ENCODE data around the gene ING4. TPM values are rescaled to one million over a fixed set of nuclear protein-coding genes. Genes with fewer than 3 reads are reported as not detected.

The ING4 gene
- total RNA-seq, 4 donors from 2014 or later: 8.3 to 37.0 (median 26.9) TPM

GRCh38 chr12:6613015-6613775 is 49.7 kb downstream of the ING4 start:
- TF ChIP-seq POLR2A (IDR thresholded peaks at IDR 0.05): no peak
- no peak for TF ChIP-seq CTCF (IDR thresholded peaks at IDR 0.05)
- intact Hi-C loops (cut with DNase I): loop anchor here (10.0 kb wide), 1 partner anchor 52 kb away; the partner anchor contains the start of gene ING4
- WGBS, 2 donors: 3 to 19% methylated on average over 9 to 11 of the region's 17 CpGs
- Histone ChIP-seq H3K27ac (peak overlapping the region; percentile 81 to 97 (median 94)), H3K36me3 (no peaks in the 10 kb centered on the region), H3K9me3 (no peaks in the 10 kb centered on the region), H3K27me3 (no peaks in the 10 kb centered on the region), H3K4me1 (peaks cover 26 to 42% (median 30%) of the 10 kb centered on the region in 3 donors), H3K4me3 (peak overlapping the region in 3 of 4 donors; percentile 28 to 57 (median 31))
- DNase-seq: no peak

DNA sequence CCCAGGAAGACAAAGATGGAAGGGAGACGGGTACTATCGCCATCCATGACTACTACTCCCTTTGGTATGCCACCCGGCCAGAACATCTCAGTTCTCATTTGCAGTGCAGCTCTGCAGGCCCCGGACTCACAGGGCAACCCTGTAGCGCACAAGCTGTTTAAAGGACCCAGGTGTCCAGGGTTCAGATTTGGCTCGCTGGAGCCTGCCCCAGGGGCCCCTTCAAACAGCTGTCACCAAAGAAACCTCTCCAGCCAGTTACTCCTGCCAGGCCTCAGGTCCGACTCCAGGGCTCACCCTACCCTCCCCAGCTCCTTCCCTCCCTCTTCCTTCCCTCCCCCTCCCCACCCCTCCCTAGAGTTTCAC is 50.3 kb downstream of the ING4 start:
- peaks cover 31 to 48% (median 35%) of the 10 kb centered on the region in 3 donors for H3K4me1 ChIP-seq
- no peaks in the 10 kb centered on the region for H3K27me3 ChIP-seq
- intact Hi-C loops (cut with DNase I): loop anchor here (10.0 kb wide), 1 partner anchor 52 kb away; the partner anchor contains the start of gene ING4
- peak overlapping the region; percentile 81 to 97 (median 94) for H3K27ac ChIP-seq
- no peaks in the 10 kb centered on the region for H3K36me3 ChIP-seq
- WGBS, 2 donors: 22 to 25% methylated on average over 5 to 7 of the region's 7 CpGs
- H3K9me3 ChIP-seq: no peaks in the 10 kb centered on the region
- DNase-seq: no peak
- TF ChIP-seq CTCF (IDR thresholded peaks at IDR 0.05): no peak
- no peak for TF ChIP-seq POLR2A (IDR thresholded peaks at IDR 0.05)
- H3K4me3 ChIP-seq: peak overlapping the region in 3 of 4 donors; percentile 28 to 57 (median 31)

DNA sequence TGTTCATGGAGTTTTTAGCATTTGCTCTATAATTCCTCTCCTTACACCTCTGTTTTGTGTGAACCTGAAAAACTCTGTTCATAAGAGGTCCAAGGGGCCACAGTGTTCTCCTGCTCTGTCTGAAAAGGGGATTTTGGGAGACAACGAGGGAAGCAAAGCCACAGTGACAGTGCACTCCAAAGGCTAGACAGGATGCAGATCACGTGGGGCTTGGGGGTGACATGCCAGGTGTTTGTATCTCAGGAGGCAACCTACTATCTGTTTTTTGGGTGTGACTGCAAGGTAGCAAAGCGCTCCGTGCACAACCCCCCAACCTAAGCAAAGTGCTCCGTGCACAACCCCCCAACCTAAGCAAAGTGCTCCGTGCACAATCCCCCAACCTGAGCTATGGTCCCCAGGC is 50.7 kb downstream of the ING4 start:
- TF ChIP-seq CTCF (IDR thresholded peaks at IDR 0.05) (no peak), POLR2A (IDR thresholded peaks at IDR 0.05) (no peak)
- peak overlapping the region; percentile 81 to 97 (median 94) for H3K27ac ChIP-seq
- 47 to 60% methylated on average over 1 to 5 of the region's 6 CpGs for WGBS, 2 donors
- intact Hi-C loops (cut with DNase I): loop anchor here (10.0 kb wide), 1 partner anchor 53 kb away; the partner anchor contains the start of gene ING4
- H3K27me3 ChIP-seq: no peaks in the 10 kb centered on the region
- DNase-seq: no peak
- no peaks in the 10 kb centered on the region for H3K9me3 ChIP-seq
- H3K4me1 ChIP-seq: peaks cover 31 to 49% (median 36%) of the 10 kb centered on the region in 3 donors
- peak overlapping the region in 1 of 4 donors; percentile 57 for H3K4me3 ChIP-seq
- H3K36me3 ChIP-seq: no peaks in the 10 kb centered on the region

GRCh38 chr12:6608592-6609281 is 54.2 kb downstream of the ING4 start:
- WGBS, 2 donors: 46 to 52% methylated on average over 6 to 8 of the region's 8 CpGs
- Histone ChIP-seq H3K27ac (peak overlapping the region; percentile 69 to 99 (median 99)), H3K36me3 (no peaks in the 10 kb centered on the region), H3K9me3 (no peaks in the 10 kb centered on the region), H3K4me1 (peaks cover 32 to 61% (median 44%) of the 10 kb centered on the region in 3 donors), H3K27me3 (no peaks in the 10 kb centered on the region), H3K4me3 (no peak overlapping the region)
- DNase-seq: no peak
- no peak for TF ChIP-seq POLR2A (IDR thresholded peaks at IDR 0.05)
- no peak for TF ChIP-seq CTCF (IDR thresholded peaks at IDR 0.05)
- intact Hi-C loops (cut with DNase I): no loop called here

Data from esophagus squamous epithelium (tissue), 5 donors.